Forelimb muscle (tissue), 1 donor: ENCODE results near the gene PSMD2. TPM values are rescaled to one million over a fixed set of nuclear protein-coding genes. Genes with fewer than 3 reads are reported as not detected.

Experiments used
- DNase-seq: peaks from one replicate; pipeline ENCODE4 v3.0.0-alpha.2; 2013; ENCODE audit warnings: low read depth
- polyA plus RNA-seq: library from polyadenylated mRNA; unstranded; fragments of 120-200 nt; gene quantifications from one replicate; pipeline ENCODE4 v1.2.1, GENCODE V29; 2013; ENCODE audit not compliant: insufficient read length

The PSMD2 gene
- polyA plus RNA-seq, 1 donor, result 163 TPM

GRCh38 chr3:184277366-184277765 lies 21.7 kb upstream of the PSMD2 start:
- DNase-seq, result no peak

- no peak for DNase-seq
These were observed 16.1 kb upstream of the PSMD2 start for GRCh38 chr3:184282941-184283340.

GRCh38 chr3:184283681-184284080 lies 15.4 kb upstream of the PSMD2 start:
- DNase-seq, result no peak

GRCh38 chr3:184284696-184285095 lies 14.3 kb upstream of the PSMD2 start:
- peak; percentile 74 for DNase-seq

DNA sequence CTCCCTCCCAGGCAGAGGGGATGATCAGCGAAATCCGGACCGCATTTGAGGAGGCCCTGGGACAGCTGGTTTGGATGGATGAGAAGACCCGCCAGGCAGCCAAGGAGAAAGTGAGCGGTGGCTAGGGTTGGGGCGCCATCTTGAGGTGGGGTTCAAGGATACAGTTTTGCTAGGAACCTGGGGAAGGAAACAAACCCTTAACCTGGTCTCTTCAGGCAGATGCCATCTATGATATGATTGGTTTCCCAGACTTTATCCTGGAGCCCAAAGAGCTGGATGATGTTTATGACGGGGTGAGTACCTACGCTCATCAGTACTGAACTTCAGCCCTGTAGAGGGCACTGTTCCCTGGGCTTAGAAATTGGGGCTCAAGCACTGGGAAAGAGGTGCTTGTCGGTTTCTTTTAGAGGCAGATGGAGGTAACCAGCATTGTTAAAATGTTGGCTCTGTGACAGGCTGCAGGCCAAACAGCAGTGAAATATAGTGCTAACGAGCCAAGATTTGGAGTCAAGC lies 9.6 kb upstream of the PSMD2 start:
- DNase-seq, result no peak

- DNase-seq, result no peak
These were observed 8.7 kb upstream of the PSMD2 start for GRCh38 chr3:184290331-184290730.

DNA sequence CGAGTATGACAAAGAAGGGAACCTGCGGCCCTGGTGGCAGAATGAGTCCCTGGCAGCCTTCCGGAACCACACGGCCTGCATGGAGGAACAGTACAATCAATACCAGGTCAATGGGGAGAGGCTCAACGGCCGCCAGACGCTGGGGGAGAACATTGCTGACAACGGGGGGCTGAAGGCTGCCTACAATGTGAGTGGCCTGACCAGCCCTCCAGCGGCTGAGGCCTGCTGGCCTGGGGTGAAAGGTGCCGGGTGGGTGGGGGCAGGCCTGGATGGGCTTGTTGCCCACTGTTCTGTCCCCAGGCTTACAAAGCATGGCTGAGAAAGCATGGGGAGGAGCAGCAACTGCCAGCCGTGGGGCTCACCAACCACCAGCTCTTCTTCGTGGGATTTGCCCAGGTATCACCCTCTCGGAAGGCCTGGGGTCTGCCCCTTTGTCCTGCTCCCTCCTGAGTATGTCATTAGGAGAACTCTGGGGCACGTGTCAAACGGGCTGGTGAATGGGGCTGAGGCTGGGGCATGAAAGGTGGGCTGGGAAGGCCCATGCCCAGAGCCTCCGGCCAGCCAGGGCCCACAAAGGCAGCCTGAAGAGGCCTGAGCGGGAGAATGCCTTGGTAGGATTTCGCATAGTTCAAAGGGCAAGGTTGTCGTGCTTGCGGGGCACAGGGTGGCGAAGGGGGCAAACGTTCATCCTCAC lies 7.8 kb upstream of the PSMD2 start:
- DNase-seq, result no peak

DNA sequence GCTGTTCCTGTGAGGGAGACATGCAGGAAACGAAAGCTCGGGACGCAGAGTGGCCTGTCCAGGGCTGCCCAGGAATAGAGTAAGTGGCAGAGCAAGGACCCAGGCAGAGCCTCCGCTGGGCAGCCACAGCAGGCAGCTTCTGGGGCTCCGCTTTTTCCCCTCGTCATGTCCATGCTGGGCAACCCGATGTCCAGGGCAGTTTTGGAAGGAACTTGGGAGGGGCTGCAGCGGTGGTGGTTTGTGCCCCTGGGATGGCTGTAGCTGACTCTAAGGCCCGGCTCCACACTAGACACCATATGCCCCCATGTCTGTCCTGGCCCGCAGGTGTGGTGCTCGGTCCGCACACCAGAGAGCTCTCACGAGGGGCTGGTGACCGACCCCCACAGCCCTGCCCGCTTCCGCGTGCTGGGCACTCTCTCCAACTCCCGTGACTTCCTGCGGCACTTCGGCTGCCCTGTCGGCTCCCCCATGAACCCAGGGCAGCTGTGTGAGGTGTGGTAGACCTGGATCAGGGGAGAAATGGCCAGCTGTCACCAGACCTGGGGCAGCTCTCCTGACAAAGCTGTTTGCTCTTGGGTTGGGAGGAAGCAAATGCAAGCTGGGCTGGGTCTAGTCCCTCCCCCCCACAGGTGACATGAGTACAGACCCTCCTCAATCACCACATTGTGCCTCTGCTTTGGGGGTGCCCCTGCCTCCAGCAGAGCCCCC lies 7.1 kb upstream of the PSMD2 start:
- DNase-seq, result no peak

DNA sequence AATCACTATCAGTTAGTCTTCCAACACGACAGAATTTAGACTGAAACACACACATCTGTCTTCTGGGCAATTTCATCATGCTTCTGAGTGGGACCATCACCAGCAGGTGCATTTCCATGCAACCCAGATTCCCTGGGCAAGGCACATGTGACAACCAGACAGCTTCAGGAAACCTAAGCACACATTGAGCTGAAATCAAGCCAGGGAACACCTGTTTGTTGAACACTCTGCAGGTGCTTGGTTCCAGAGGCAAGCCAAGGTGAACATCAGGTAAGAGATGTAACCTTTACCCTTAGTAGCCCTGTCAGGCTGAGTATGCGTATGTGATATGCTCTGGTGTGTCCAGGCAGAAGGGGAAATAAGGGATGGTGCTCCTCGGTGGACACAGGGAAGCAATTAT lies 3.3 kb upstream of the PSMD2 start:
- DNase-seq, result no peak

- DNase-seq, result no peak
These were observed 2.4 kb upstream of the PSMD2 start for GRCh38 chr3:184296616-184297015.

DNA sequence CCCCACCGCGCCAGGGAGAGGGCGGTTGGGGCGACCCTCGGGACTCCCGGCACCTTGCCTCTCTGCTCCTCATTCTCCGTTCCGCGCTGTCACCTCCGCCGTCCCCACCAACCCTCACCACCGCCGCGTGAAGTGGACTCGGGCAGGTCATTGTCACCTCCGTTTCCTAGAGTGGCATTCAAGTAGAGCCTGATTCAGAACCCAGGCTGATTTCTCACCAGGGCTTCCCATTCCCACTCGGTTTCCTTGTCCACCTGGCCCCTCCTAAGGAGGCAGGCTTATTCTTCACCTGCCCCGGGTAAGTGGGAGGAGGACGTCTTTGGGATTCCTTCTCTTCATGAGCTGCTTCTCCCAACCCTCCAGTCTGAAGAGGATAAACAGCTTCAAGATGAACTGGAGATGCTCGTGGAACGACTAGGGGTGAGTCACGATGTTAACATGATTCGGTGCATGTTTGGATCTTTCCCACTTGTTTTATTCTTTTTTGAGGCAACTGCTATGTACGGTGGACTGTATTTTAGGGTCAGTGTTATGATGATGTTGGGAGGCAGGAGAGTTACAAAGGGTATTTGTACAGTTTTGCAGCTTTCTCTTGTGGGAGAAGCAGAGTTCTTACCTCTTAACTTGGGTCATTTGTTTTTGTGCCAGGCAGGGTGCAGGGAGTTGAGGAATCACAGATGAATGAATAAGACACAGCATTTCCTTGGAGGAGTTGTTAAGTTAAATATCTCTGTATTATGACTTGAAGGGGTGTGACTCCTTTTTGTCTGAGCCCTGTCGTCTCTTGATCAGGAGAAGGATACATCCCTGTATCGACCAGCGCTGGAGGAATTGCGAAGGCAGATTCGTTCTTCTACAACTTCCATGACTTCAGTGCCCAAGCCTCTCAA lies 692 bp downstream of the PSMD2 start:
- no peak for DNase-seq

DNA sequence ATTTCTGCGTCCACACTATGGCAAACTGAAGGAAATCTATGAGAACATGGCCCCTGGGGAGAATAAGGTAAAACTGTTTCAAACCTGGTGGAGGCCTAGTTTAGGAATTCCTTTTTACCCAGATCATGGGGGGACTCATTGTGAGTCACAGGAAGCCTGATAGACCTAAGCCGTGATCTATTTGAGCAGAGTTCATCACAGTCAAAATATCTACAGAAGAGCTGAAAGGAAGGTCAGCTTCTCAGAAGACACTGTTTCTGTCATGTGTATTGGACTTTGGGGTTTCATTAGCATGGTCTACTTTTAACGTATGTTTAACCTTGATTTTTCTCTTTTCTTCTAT lies 1.3 kb downstream of the PSMD2 start:
- no peak for DNase-seq

- no peak for DNase-seq
These were observed 6.5 kb downstream of the PSMD2 start for GRCh38 chr3:184305577-184305976.

DNA sequence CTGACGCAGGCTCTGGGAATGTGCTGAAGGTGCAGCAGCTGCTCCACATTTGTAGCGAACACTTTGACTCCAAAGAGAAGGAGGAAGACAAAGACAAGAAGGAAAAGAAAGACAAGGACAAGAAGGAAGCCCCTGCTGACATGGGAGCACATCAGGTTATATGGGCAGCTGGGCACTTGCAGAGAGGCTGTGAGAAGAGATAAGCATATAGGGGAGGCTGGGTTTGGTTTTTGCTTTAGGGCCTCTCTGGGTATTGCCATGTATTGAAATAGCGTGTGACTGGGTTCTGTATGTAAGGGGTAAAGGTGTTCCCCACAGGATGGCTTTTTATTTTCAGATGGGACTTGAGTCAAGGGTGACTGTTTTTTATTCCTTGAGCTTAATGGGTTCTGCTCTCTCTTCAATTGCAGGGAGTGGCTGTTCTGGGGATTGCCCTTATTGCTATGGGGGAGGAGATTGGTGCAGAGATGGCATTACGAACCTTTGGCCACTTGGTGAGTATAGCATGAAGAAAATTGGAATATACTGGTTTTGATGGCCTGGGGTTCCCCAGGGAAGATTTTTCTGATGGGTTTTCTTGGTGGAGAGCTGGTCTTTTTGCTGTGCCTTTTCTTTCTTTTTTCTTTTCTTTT lies 7.4 kb downstream of the PSMD2 start:
- DNase-seq, result no peak

GRCh38 chr3:184307915-184308314 lies 8.9 kb downstream of the PSMD2 start:
- DNase-seq, result no peak

DNA sequence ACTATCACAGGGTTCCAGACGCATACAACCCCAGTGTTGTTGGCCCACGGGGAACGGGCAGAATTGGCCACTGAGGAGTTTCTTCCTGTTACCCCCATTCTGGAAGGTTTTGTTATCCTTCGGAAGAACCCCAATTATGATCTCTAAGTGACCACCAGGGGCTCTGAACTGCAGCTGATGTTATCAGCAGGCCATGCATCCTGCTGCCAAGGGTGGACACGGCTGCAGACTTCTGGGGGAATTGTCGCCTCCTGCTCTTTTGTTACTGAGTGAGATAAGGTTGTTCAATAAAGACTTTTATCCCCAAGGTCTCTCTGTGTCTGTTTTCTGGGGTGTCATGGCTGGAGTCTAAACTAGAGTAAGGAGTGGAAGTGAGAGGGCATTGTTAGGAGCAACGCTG lies 9.7 kb downstream of the PSMD2 start:
- no peak for DNase-seq

- DNase-seq, result no peak
These were observed 12.6 kb downstream of the PSMD2 start for GRCh38 chr3:184311633-184312032.

DNA sequence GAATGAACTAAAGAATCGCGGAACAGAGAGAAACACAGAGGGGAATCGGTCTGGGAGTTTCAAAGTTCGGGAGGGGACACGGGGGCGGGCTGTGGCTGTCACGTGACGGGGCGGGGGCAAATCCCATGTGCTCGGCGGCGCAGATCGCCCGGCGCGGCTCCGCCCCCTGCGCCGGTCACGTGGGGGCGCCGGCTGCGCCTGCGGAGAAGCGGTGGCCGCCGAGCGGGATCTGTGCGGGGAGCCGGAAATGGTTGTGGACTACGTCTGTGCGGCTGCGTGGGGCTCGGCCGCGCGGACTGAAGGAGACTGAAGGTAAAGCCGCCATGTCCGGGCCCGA lies 15.3 kb downstream of the PSMD2 start, which contains the start of gene EIF4G1:
TSS of gene EIF4G1 (plus strand) at position 244 of the 337 bp plus-strand sequence. CDS start 1,191 bp downstream, outside the sequence.
- DNase-seq, result peak; percentile 93

DNA sequence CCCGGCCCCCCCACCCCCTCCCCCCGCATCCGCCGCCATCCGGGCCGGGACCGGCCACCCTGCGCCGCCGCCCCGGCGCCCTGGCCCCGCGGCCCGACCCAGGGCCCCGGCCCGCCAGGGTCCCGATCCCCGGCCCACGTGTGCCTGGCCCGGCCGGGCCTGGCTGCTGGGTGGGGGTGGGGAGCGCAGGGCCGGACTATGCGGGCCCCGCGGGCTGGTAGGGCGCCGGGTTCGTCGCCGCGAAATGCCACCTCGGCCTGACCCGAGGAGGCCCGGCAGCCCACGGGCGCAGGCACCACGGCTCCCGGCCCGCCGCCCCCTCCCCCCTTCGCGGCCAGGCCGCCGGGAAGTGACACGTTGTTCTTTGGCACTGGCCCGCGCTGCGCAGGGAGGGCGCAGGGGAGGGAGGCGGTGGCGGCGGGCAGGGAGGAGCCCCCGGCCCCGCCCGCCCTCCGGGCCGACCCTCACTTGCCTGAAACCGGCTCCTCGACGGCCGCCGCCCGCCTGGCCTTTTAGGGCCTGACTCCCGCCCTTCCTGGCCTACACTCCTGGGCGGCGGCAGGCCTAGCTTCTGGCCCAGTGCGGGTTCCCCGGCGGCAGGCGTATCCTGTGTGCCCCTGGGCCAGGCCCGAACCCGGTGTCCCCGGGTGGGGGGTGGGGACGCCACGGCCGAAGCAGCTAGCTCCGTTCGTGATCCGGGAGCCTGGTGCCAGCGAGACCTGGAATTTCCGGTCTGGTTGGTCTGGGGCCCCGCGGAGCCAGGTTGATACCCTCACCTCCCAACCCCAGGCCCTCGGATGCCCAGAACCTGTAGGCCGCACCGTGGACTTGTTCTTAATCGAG lies 15.9 kb downstream of the PSMD2 start:
- DNase-seq, result no peak

DNA sequence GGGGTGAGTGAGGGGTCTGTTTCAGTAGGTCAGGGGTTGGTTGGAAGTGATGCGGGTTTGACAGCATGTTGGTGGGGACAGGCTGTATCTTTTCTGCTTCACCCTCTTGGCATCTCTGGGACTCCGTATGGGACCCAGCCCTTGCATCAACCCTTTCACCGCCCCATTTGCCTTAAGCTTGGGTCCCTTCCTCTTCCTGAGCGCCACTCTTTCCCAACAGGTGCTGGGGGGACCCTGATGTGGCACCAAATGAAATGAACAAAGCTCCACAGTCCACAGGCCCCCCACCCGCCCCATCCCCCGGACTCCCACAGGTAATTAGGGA lies 16.5 kb downstream of the PSMD2 start:
- DNase-seq, result no peak
